Vagina (tissue), 2 donors: ENCODE results near the gene SLCO2B1.

Source experiments
- CTCF ChIP-seq, 3 experiments: fragments of 450-650 bp in 2 of 3; fragments of 200-600 bp in 1 of 3; sonication (generic) in 1 of 3; IDR thresholded peaks; one replicate each; pipeline ENCODE4 v1.5.1; 2017 to 2019; ENCODE audit warnings: antibody characterized with exemption in 3 of 3, mild to moderate bottlenecking in 2 of 3, moderate library complexity in 2 of 3
- POLR2A ChIP-seq, 2 donors: fragments of 450-650 bp; IDR thresholded peaks; one replicate each; pipeline ENCODE4 v1.6.1; 2017; ENCODE audit warnings: antibody characterized with exemption in 2 of 2, mild to moderate bottlenecking in 2 of 2, moderate library complexity in 2 of 2
- POLR2AphosphoS5 ChIP-seq, 2 donors: sonication (generic); formaldehyde crosslinking; IDR thresholded peaks; one replicate each; pipeline ENCODE4 v1.9.0; 2017; ENCODE audit warnings: antibody characterized with exemption in 2 of 2, mild to moderate bottlenecking in 2 of 2, low read depth in 1 of 2; ENCODE audit not compliant: insufficient read depth in 1 of 2

GRCh38 chr11:75184051-75184450 is 33.1 kb downstream of the SLCO2B1 start:
- TF ChIP-seq POLR2A (IDR thresholded peaks at IDR 0.05), result no peak
- no peak for TF ChIP-seq CTCF (IDR thresholded peaks at IDR 0.05)
- no peak for TF ChIP-seq POLR2AphosphoS5 (IDR thresholded peaks at IDR 0.05; ENCODE audit: insufficient read depth in 1 of 2, low read depth in 1 of 2)
